Stimulated activated CD8-positive, alpha-beta memory T cell treated with anti-CD3 and anti-CD28 coated beads, Interleukin-15, amount 100 ng/mL, for 24 hours (primary cell): ENCODE results near the gene EXOC2.
A peak's percentile ranks its signal among the peaks of the same experiment; 100 is the strongest.
"Not testable (repeated sequence)": the region's sequence is repeated elsewhere in the genome, so short reads cannot be mapped to it uniquely, and the experiment has no call there.

ENCODE experiments used
- DNase-seq: peaks from one replicate; pipeline ENCODE4 v3.0.0-alpha.2; 2020; ENCODE audit warnings: low read depth

Gene EXOC2

GRCh38 chr6:709471-710056, 16.6 kb upstream of the EXOC2 start:
- no peak for DNase-seq

GRCh38 chr6:708237-708598, 15.3 kb upstream of the EXOC2 start:
- DNase-seq: no peak

- no peak for DNase-seq
Observed at GRCh38 chr6:707576-708236, 14.8 kb upstream of the EXOC2 start.

- no peak for DNase-seq
Observed at GRCh38 chr6:706819-707381, 14.0 kb upstream of the EXOC2 start.

- no peak for DNase-seq
Observed at GRCh38 chr6:706146-706545, 13.2 kb upstream of the EXOC2 start.

- no peak for DNase-seq
Observed at GRCh38 chr6:705047-705446, 12.1 kb upstream of the EXOC2 start.

- no peak for DNase-seq
Observed at GRCh38 chr6:704046-704445, 11.1 kb upstream of the EXOC2 start.

GRCh38 chr6:703552-703951, 10.6 kb upstream of the EXOC2 start:
- no peak for DNase-seq

GRCh38 chr6:701700-702479, 9.0 kb upstream of the EXOC2 start:
- no peak for DNase-seq

- no peak for DNase-seq
Observed at GRCh38 chr6:701215-701614, 8.3 kb upstream of the EXOC2 start.

GRCh38 chr6:700490-700889, 7.6 kb upstream of the EXOC2 start:
- DNase-seq: no peak

GRCh38 chr6:699319-699718, 6.4 kb upstream of the EXOC2 start:
- no peak for DNase-seq

- not testable (repeated sequence) for DNase-seq
Observed at GRCh38 chr6:694431-695126, 1.6 kb upstream of the EXOC2 start.

GRCh38 chr6:693723-694009, 727 bp upstream of the EXOC2 start:
- DNase-seq: no peak

- peak; percentile 56 for DNase-seq
Observed at GRCh38 chr6:692356-692851, 535 bp downstream of the EXOC2 start.

- no peak for DNase-seq
Observed at GRCh38 chr6:689223-689622, 3.7 kb downstream of the EXOC2 start.

GRCh38 chr6:686497-686896, 6.4 kb downstream of the EXOC2 start:
- no peak for DNase-seq

- DNase-seq: no peak
Observed at GRCh38 chr6:684831-685636, 7.9 kb downstream of the EXOC2 start.

- no peak for DNase-seq
Observed at GRCh38 chr6:683742-684440, 9.0 kb downstream of the EXOC2 start.

- no peak for DNase-seq
Observed at GRCh38 chr6:680666-681340, 12.1 kb downstream of the EXOC2 start.

GRCh38 chr6:680251-680650, 12.7 kb downstream of the EXOC2 start:
- no peak for DNase-seq
